A673 (cell line): Measurements from ENCODE around the gene AXL.

ENCODE experiments used
- EZH2 ChIP-seq: fragments of 200-600 bp; sonication (generic); IDR thresholded peaks from 2 replicates; pipeline ENCODE4 v1.6.1; 2017; ENCODE audit warnings: borderline replicate concordance, low read depth, mild to moderate bottlenecking, mixed read lengths, antibody characterized with exemption, low read length; ENCODE audit not compliant: poor library complexity, severe bottlenecking
- TF ChIP-seq, protein P1 (sequence below): fragments of 300-800, 200-600 bp; sonication (generic); conservative IDR thresholded peaks from 2 replicates; pipeline ENCODE4 v1.5.1; 2017; ENCODE audit warnings: low read depth, mild to moderate bottlenecking, antibody characterized with exemption, low read length, moderate library complexity, mixed read lengths

DNA sequence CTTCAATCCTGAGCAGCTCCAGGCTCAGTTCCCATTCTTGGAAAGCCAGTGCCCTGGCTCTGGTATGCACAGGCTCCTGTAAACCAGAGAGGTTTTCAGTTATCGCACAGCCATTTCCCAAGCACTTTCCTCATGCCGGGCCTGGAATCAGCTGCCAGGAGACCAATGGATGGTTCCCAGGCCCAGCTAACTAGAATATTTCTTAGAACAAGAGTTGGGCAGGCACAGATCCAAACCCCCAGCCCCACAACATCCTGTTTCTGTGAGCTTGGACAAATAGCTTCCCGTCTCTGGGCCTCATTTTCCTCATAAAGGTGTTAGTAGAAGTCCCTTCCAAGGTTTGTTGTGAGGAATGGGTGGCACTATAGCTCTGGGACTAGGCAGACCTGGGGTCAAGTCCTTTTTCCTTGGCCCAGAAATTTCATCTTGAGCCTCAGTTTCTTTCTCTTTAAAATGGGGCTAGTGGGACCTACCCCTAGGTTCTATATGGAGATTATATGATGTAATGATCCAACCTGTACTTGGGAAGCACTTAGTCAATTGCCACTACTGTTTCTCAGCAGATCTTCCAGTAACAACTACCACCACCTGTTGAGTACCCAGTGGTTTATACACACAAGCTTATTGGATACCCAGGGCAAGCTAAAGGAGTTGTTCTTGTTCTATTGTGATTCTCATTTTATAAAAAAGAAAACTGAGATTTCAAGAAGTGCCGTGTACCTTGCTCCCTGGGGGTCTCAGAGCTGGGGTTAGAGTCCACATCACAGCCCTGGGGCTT is 85.9 kb downstream of the AXL start:
- TF ChIP-seq, protein P1, sequence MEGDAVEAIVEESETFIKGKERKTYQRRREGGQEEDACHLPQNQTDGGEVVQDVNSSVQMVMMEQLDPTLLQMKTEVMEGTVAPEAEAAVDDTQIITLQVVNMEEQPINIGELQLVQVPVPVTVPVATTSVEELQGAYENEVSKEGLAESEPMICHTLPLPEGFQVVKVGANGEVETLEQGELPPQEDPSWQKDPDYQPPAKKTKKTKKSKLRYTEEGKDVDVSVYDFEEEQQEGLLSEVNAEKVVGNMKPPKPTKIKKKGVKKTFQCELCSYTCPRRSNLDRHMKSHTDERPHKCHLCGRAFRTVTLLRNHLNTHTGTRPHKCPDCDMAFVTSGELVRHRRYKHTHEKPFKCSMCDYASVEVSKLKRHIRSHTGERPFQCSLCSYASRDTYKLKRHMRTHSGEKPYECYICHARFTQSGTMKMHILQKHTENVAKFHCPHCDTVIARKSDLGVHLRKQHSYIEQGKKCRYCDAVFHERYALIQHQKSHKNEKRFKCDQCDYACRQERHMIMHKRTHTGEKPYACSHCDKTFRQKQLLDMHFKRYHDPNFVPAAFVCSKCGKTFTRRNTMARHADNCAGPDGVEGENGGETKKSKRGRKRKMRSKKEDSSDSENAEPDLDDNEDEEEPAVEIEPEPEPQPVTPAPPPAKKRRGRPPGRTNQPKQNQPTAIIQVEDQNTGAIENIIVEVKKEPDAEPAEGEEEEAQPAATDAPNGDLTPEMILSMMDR = no peak
- no peak for TF ChIP-seq EZH2
